Thymus (tissue), 11 donors: ENCODE results near the gene WSB2. TPM values are rescaled to one million over a fixed set of nuclear protein-coding genes. Genes with fewer than 3 reads are reported as not detected.

Experiments used
- DNase-seq, 9 donors: peaks; one replicate each; pipeline ENCODE4 v3.0.0-alpha.2; 2013; ENCODE audit warnings: low spot score in 9 of 9, low read depth in 6 of 9, missing footprints in 1 of 9
- H3K27ac ChIP-seq, 2 donors: one replicate each; pipeline ENCODE4 v1.5.1; 2013; ENCODE audit warnings: control low read depth in 1 of 2, low read depth in 1 of 2, low read length in 1 of 2, mild to moderate bottlenecking in 1 of 2, moderate library complexity in 1 of 2
- H3K27me3 ChIP-seq, 2 donors: one replicate each; pipeline ENCODE4 v1.5.1; 2013; ENCODE audit warnings: low read length in 1 of 2; ENCODE audit not compliant: control insufficient read depth in 2 of 2, insufficient read depth in 1 of 2
- H3K36me3 ChIP-seq, 2 donors: one replicate each; pipeline ENCODE4 v1.5.1; 2013; ENCODE audit warnings: low read length in 1 of 2, mild to moderate bottlenecking in 1 of 2, moderate library complexity in 1 of 2; ENCODE audit not compliant: control insufficient read depth in 2 of 2, insufficient read depth in 2 of 2
- H3K4me1 ChIP-seq, 2 donors: one replicate each; pipeline ENCODE4 v1.5.1; 2013; ENCODE audit warnings: low read length in 2 of 2; ENCODE audit not compliant: control insufficient read depth in 2 of 2, insufficient read depth in 2 of 2
- H3K4me3 ChIP-seq, 2 donors: one replicate each; pipeline ENCODE4 v1.5.1; 2013; ENCODE audit warnings: low read length in 2 of 2, control low read depth in 1 of 2, mild to moderate bottlenecking in 1 of 2
- H3K9me3 ChIP-seq, 2 donors: one replicate each; pipeline ENCODE4 v1.5.1; 2013; ENCODE audit warnings: low read length in 1 of 2, mild to moderate bottlenecking in 1 of 2; ENCODE audit not compliant: control insufficient read depth in 2 of 2, insufficient read depth in 1 of 2
- WGBS: extraction: QIAGEN DNeasy Blood & Tissue Kit; methylation state at CpG from one replicate; pipeline ENCODE4 v1.1.7; 2013; 5-methylcytosine and 5-hydroxymethylcytosine counted together
- polyA plus RNA-seq: library from polyadenylated mRNA; stranded (reverse); fragments of 200-250 nt; gene quantifications from one replicate; pipeline ENCODE4 v1.2.3, GENCODE V29; 2013
- total RNA-seq: library from RNA; stranded (reverse); fragments of 120-200 nt; gene quantifications from one replicate; pipeline ENCODE4 v1.2.4, GENCODE V29; 2013
- donor health status: healthy.

WSB2 gene
- total and polyA plus RNA-seq, 2 donors, result 23.9 to 34.8 TPM

DNA sequence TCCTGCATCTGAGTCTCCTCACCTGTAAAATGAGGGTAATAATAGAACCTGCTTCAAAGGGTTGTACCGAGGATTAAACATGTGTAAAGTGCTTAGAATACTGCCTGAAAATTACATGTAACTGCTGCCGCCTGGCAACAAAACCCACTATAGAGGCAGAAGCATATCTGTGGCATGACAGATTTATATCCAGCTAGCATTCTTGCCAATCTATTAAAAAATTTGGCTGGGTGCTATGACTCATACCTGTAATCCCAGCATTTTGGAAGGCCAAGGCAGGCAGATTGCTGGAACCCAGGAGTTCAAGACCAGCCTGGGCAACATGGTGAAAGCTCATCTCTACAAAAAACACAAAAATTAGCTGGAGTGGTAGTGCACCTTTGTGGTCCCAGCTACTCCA lies 75.8 kb downstream of the WSB2 start:
- no peaks in the 10 kb centered on the region for H3K4me1 ChIP-seq
- WGBS, result 95% methylated on average over 2 of the region's 2 CpGs

More for the DNA sequence above, 75.8 kb downstream of the WSB2 start:
- no peaks in the 10 kb centered on the region for H3K27me3 ChIP-seq
- no peaks in the 10 kb centered on the region for H3K9me3 ChIP-seq
- no peak overlapping the region for H3K27ac ChIP-seq
- no peak for DNase-seq
- no peak overlapping the region for H3K4me3 ChIP-seq
- no peaks in the 10 kb centered on the region for H3K36me3 ChIP-seq

Other genes with a start within 250 kb of the WSB2 start
- gene KSR2, start 92.2 kb downstream of the WSB2 start, total RNA-seq, result 0.09 TPM
- 0.02 TPM for gene KSR2, start 92.2 kb downstream of the WSB2 start, polyA plus RNA-seq
- 41.5 TPM for gene RFC5, start 44.5 kb downstream of the WSB2 start, total RNA-seq
- gene RFC5, start 44.5 kb downstream of the WSB2 start, polyA plus RNA-seq, result 12.9 TPM
- 4.5 TPM for gene VSIG10, start 42.8 kb upstream of the WSB2 start, total RNA-seq
- 7.8 TPM for gene VSIG10, start 42.8 kb upstream of the WSB2 start, polyA plus RNA-seq
- 117 TPM for gene PEBP1, start 74.9 kb upstream of the WSB2 start, total RNA-seq
- gene PEBP1, start 74.9 kb upstream of the WSB2 start, polyA plus RNA-seq, result 210 TPM